Mucosa of descending colon (tissue), 3 donors: ENCODE measurements around the gene PAX2. TPM values are rescaled to one million over a fixed set of nuclear protein-coding genes. Genes with fewer than 3 reads are reported as not detected.

ENCODE experiments used
- ATAC-seq: fragments of 200-7000 bp; cut with Tn5 transposase; one replicate; pipeline ENCODE4 v1.9.1; 2020; ENCODE audit warnings: mild to moderate bottlenecking, moderate library complexity
- DNase-seq, 3 donors: peaks; one replicate each; pipeline ENCODE4 v3.0.0-alpha.2; 2020
- H3K36me3 ChIP-seq: fragments of 200-600 bp; one replicate; pipeline ENCODE4 v1.8.0; 2021; ENCODE audit warnings: low read depth, mild to moderate bottlenecking
- H3K4me1 ChIP-seq: fragments of 200-600 bp; one replicate; pipeline ENCODE4 v1.8.0; 2021; ENCODE audit warnings: low read depth, mild to moderate bottlenecking
- H3K4me3 ChIP-seq: fragments of 200-600 bp; one replicate; pipeline ENCODE4 v1.8.0; 2021; ENCODE audit warnings: mild to moderate bottlenecking
- H3K9me3 ChIP-seq: fragments of 200-600 bp; one replicate; pipeline ENCODE4 v1.8.0; 2021; ENCODE audit warnings: mild to moderate bottlenecking
- CTCF ChIP-seq: fragments of 200-600 bp; IDR thresholded peaks from one replicate; pipeline ENCODE4 v1.8.0; 2022; ENCODE audit warnings: antibody characterized with exemption, mild to moderate bottlenecking
- intact Hi-C, 2 donors: fragments of 100-400 bp; cut with DNase I in 1 of 2; cut with micrococcal nuclease in 1 of 2; formaldehyde crosslinking; loops; one replicate each; pipeline versions ENCODE4 v1.11.0 to v1.11.1; 2022; cut with DNase I, micrococcal nuclease
- total RNA-seq, 3 donors: library from RNA; stranded (reverse); fragmentation: NEBNext Ultra II Directional in 2 of 3; extraction: Animal tissue kit (Norgen Biotek cat#: 25700) in 2 of 3; gene quantifications; one replicate each; pipeline versions ENCODE4 v1.2.1 to v1.2.4, GENCODE V29; 2021 to 2023
- donor health status: DM: no; HTN: no; CAD: no; lungs with moderate emphysema.
- donor health status: DM: no; HTN: no; CAD: no.
- donor health status: DM: no; HTN: yes; CAD: no.

The PAX2 gene
- total RNA-seq, 3 donors from 2014 or later = not detected

DNA sequence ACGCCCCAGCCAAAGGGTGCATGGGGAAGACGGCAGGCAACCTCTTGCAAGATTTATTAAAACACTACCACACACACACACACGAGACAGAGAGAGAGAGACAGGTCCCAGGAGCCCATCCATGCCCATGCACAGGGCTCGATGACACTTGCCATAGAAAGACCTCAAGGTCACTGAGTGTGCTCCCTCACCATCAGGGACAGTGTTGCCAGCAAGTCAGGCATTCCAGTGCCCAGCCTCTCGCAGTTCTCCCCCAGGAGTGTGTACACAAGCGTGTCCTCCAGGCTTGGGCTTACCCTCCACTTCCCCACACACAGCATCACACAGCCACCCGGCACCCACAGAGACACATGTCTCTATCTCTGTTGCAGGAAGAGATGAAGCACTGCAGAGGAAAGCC lies 120.6 kb downstream of the PAX2 start:
- DNase-seq = no peak
- Histone ChIP-seq H3K4me1 (no peaks in the 10 kb centered on the region), H3K36me3 (no peaks in the 10 kb centered on the region), H3K9me3 (no peaks in the 10 kb centered on the region), H3K4me3 (no peak overlapping the region)
- intact Hi-C loops = no loop called here
- ATAC-seq = no peak
- no peak for TF ChIP-seq CTCF

GRCh38 chr10:100866575-100867098 lies 121.3 kb downstream of the PAX2 start:
- TF ChIP-seq CTCF = no peak
- intact Hi-C loops = no loop called here
- no peak overlapping the region for H3K4me3 ChIP-seq

GRCh38 chr10:100867261-100867963 lies 122.0 kb downstream of the PAX2 start:
- Histone ChIP-seq H3K36me3 (no peaks in the 10 kb centered on the region), H3K9me3 (no peaks in the 10 kb centered on the region), H3K4me1 (no peaks in the 10 kb centered on the region), H3K4me3 (no peak overlapping the region)
- ATAC-seq (no peak), DNase-seq (no peak)
- TF ChIP-seq CTCF = no peak
- intact Hi-C loops = no loop called here

More at GRCh38 chr10:100866575-100867098, 121.3 kb downstream of the PAX2 start:
- DNase-seq = no peak
- no peaks in the 10 kb centered on the region for H3K9me3 ChIP-seq
- ATAC-seq = no peak
- no peaks in the 10 kb centered on the region for H3K36me3 ChIP-seq
- no peaks in the 10 kb centered on the region for H3K4me1 ChIP-seq

- TF ChIP-seq CTCF = no peak
- Histone ChIP-seq H3K4me3 (no peak overlapping the region), H3K4me1 (no peaks in the 10 kb centered on the region), H3K9me3 (no peaks in the 10 kb centered on the region), H3K36me3 (no peaks in the 10 kb centered on the region)
- intact Hi-C loops = no loop called here
- DNase-seq = no peak
- ATAC-seq = no peak
Measured at GRCh38 chr10:100868382-100868781, 123.0 kb downstream of the PAX2 start.

DNA sequence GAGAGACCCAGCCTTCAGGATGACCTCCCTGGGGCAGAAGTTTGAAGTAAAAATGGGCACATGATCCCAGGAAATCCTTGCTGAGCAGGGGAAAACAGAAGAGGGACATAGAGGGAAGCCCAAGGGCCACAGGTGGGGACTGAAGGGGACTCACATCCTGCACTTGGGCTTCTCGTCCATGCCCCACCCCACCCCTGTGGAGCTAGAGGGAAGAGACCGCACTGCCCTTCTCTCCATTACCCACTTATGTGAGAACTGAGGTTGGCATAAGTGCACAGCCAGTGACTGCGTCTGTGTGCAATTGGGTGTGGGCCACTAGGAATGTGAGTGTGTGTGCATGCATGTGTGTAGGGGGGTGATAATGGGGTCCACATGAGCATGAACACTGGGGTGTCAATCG lies 124.0 kb downstream of the PAX2 start:
- intact Hi-C loops = no loop called here
- Histone ChIP-seq H3K4me3 (no peak overlapping the region), H3K4me1 (no peaks in the 10 kb centered on the region), H3K9me3 (no peaks in the 10 kb centered on the region), H3K36me3 (no peaks in the 10 kb centered on the region)
- no peak for DNase-seq
- no peak for TF ChIP-seq CTCF
- ATAC-seq = no peak
